AG09319 (cell line): Measurements from ENCODE around the gene CENPC.

ENCODE experiments used
- DNase-seq: peaks from one replicate; pipeline ENCODE4 v3.0.0-alpha.2; 2010; ENCODE audit warnings: low read depth; ENCODE audit errors: extremely low read depth
- TF ChIP-seq, protein P1 (sequence below): IDR thresholded peaks from 2 replicates; pipeline ENCODE4 v1.5.1; 2011; ENCODE audit warnings: low read depth, mild to moderate bottlenecking, inconsistent platforms, low read length, moderate library complexity

The CENPC gene

DNA sequence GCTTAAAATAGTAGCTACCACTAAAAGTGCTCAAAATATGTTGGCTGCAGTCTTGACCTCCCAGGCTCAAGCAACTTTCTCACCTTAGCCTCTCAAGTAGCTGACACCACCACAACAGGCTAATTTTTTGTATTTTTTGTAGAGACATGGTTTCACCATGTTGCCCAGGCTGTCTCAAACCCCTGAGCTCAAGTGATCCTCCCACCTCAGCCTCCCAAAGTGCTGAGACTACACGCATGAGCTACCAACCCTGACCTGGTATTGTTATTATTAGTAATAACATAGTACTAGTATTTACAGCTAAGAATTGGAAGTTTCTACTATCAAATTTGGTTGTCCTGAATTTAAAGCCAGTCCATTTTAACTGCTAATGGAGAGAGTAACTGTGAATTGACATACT, 31.2 kb upstream of the CENPC start:
- no peak for DNase-seq
- TF ChIP-seq, protein P1, sequence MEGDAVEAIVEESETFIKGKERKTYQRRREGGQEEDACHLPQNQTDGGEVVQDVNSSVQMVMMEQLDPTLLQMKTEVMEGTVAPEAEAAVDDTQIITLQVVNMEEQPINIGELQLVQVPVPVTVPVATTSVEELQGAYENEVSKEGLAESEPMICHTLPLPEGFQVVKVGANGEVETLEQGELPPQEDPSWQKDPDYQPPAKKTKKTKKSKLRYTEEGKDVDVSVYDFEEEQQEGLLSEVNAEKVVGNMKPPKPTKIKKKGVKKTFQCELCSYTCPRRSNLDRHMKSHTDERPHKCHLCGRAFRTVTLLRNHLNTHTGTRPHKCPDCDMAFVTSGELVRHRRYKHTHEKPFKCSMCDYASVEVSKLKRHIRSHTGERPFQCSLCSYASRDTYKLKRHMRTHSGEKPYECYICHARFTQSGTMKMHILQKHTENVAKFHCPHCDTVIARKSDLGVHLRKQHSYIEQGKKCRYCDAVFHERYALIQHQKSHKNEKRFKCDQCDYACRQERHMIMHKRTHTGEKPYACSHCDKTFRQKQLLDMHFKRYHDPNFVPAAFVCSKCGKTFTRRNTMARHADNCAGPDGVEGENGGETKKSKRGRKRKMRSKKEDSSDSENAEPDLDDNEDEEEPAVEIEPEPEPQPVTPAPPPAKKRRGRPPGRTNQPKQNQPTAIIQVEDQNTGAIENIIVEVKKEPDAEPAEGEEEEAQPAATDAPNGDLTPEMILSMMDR, result no peak

GRCh38 chr4:67576059-67576466, 30.8 kb upstream of the CENPC start:
- DNase-seq, result no peak
- TF ChIP-seq, protein P1, result no peak

- TF ChIP-seq, protein P1, result no peak
- no peak for DNase-seq
Observed at GRCh38 chr4:67575232-67576058, 30.1 kb upstream of the CENPC start.

- DNase-seq, result no peak
Observed at GRCh38 chr4:67573193-67573592, 27.9 kb upstream of the CENPC start.

DNA sequence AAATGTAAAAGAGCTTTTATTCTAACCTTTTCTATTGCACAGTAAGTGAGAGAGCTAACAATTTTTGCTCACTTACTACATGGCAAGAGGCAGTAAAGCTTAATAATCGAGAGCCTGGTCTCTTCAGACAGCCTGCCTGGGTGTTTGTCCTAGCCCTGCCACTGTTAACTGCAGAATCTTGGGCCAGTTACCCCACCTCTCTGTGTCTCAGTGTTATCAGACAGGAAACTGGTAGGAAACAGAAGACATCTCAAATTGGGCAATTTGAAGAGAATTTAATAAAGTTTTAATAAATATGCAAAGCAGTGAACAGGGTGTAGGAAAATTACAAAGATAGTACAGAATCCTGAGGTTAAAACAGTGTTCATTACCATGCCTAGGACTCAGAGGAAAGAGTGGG, 26.7 kb upstream of the CENPC start:
- TF ChIP-seq, protein P1, result no peak
- DNase-seq, result no peak

More at GRCh38 chr4:67573193-67573592, 27.9 kb upstream of the CENPC start:
- TF ChIP-seq, protein P1, result no peak

GRCh38 chr4:67570537-67570936, 25.2 kb upstream of the CENPC start:
- TF ChIP-seq, protein P1, result no peak
- DNase-seq, result no peak

DNA sequence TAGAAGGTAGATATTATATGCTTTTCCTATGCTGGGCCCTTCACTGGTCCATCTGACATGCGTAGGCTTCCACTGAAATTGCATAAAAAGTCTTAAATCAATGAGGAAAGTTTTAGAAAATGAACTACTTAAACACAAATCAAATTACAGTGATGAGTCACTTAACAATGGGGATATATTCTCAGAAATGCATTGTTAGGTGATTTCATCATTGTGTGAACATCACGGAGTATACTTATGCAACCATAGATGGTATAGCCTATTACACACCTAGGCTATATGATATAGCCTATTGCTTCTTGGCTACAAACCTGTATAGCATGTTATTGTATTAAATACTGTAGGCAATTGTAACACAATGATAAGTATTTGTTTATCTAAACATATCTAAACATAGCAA, 23.5 kb upstream of the CENPC start:
- no peak for DNase-seq
- TF ChIP-seq, protein P1, result no peak
